Measurements from ENCODE around the gene ETV4.

ETV4 gene

GRCh38 chr17:43572368-43572980 is 26.3 kb upstream of the ETV4 start:
- no peak for DNase-seq (ENCODE audit: low read depth)

GRCh38 chr17:43570518-43570928 is 24.4 kb upstream of the ETV4 start:
- DNase-seq (ENCODE audit: low read depth), result no peak

- no peak for DNase-seq (ENCODE audit: low read depth)
Measured at GRCh38 chr17:43568506-43569082, 22.5 kb upstream of the ETV4 start.

GRCh38 chr17:43563600-43564594 is 17.8 kb upstream of the ETV4 start:
- DNase-seq (ENCODE audit: low read depth), result no peak

GRCh38 chr17:43562679-43563599 is 16.8 kb upstream of the ETV4 start:
- DNase-seq (ENCODE audit: low read depth), result no peak

- DNase-seq (ENCODE audit: low read depth), result no peak
Measured at GRCh38 chr17:43560461-43561427, 14.6 kb upstream of the ETV4 start.

GRCh38 chr17:43559161-43559816 is 13.1 kb upstream of the ETV4 start:
- DNase-seq (ENCODE audit: low read depth), result no peak

- no peak for DNase-seq (ENCODE audit: low read depth)
Measured at GRCh38 chr17:43558805-43559160, 12.6 kb upstream of the ETV4 start.

- DNase-seq (ENCODE audit: low read depth), result no peak
Measured at GRCh38 chr17:43556292-43556691, 10.2 kb upstream of the ETV4 start.

GRCh38 chr17:43554857-43555256 is 8.7 kb upstream of the ETV4 start:
- DNase-seq (ENCODE audit: low read depth), result no peak

GRCh38 chr17:43553573-43553972 is 7.4 kb upstream of the ETV4 start:
- no peak for DNase-seq (ENCODE audit: low read depth)

- DNase-seq (ENCODE audit: low read depth), result no peak
Measured at GRCh38 chr17:43552229-43552837, 6.2 kb upstream of the ETV4 start.

GRCh38 chr17:43550754-43551153 is 4.6 kb upstream of the ETV4 start:
- DNase-seq (ENCODE audit: low read depth), result no peak

- no peak for DNase-seq (ENCODE audit: low read depth)
Measured at GRCh38 chr17:43549496-43549895, 3.4 kb upstream of the ETV4 start.

- DNase-seq (ENCODE audit: low read depth), result no peak
Measured at GRCh38 chr17:43548689-43549379, 2.7 kb upstream of the ETV4 start.

GRCh38 chr17:43547659-43548256 is 1.6 kb upstream of the ETV4 start:
- DNase-seq (ENCODE audit: low read depth), result no peak

- no peak for DNase-seq (ENCODE audit: low read depth)
Measured at GRCh38 chr17:43547189-43547550, 1.0 kb upstream of the ETV4 start.

- peak; percentile 6 for DNase-seq (ENCODE audit: low read depth)
Measured at GRCh38 chr17:43545383-43545632, 832 bp downstream of the ETV4 start.
